ENCODE measurements around the gene TPSG1.
"Not testable (repeated sequence)": the region's sequence is repeated elsewhere in the genome, so short reads cannot be mapped to it uniquely, and the experiment has no call there.

TPSG1 gene

GRCh38 chr16:1193143-1193824, 31.8 kb downstream of the TPSG1 start:
- no peak for DNase-seq

- no peak for DNase-seq
Measured at GRCh38 chr16:1192384-1193073, 32.5 kb downstream of the TPSG1 start.

GRCh38 chr16:1190789-1191188, 34.3 kb downstream of the TPSG1 start:
- not testable (repeated sequence) for DNase-seq

GRCh38 chr16:1189455-1189854, 35.6 kb downstream of the TPSG1 start:
- DNase-seq, result no peak

GRCh38 chr16:1188432-1189189, 36.5 kb downstream of the TPSG1 start:
- DNase-seq, result peak in 3 of 5 donors; percentile 13 to 51 (median 49)

- not testable (repeated sequence) for DNase-seq
Measured at GRCh38 chr16:1185460-1186207, 39.4 kb downstream of the TPSG1 start.

GRCh38 chr16:1184980-1185379, 40.1 kb downstream of the TPSG1 start:
- no peak for DNase-seq

GRCh38 chr16:1184156-1184868, 40.8 kb downstream of the TPSG1 start:
- no peak for DNase-seq

GRCh38 chr16:1182950-1183907, 41.8 kb downstream of the TPSG1 start:
- no peak for DNase-seq

GRCh38 chr16:1182316-1182671, 42.8 kb downstream of the TPSG1 start:
- no peak for DNase-seq

- DNase-seq, result no peak
Measured at GRCh38 chr16:1181404-1182315, 43.4 kb downstream of the TPSG1 start.

GRCh38 chr16:1180549-1181403, 44.3 kb downstream of the TPSG1 start:
- DNase-seq, result no peak

GRCh38 chr16:1178295-1178910, 46.7 kb downstream of the TPSG1 start:
- DNase-seq, result no peak

- DNase-seq, result no peak
Measured at GRCh38 chr16:1177750-1178149, 47.3 kb downstream of the TPSG1 start.

- DNase-seq, result no peak
Measured at GRCh38 chr16:1177053-1177452, 48.0 kb downstream of the TPSG1 start.

- no peak for DNase-seq
Measured at GRCh38 chr16:1176280-1176897, 48.7 kb downstream of the TPSG1 start.

GRCh38 chr16:1175566-1176279, 49.3 kb downstream of the TPSG1 start:
- no peak for DNase-seq
